Measurements from ENCODE around the gene BGLAP. TPM values are rescaled to one million over a fixed set of nuclear protein-coding genes. Genes with fewer than 3 reads are reported as not detected.

Gene BGLAP
- total and polyA plus RNA-seq, 8 donors: 1.5 to 1.9 TPM; not detected in 6

DNA sequence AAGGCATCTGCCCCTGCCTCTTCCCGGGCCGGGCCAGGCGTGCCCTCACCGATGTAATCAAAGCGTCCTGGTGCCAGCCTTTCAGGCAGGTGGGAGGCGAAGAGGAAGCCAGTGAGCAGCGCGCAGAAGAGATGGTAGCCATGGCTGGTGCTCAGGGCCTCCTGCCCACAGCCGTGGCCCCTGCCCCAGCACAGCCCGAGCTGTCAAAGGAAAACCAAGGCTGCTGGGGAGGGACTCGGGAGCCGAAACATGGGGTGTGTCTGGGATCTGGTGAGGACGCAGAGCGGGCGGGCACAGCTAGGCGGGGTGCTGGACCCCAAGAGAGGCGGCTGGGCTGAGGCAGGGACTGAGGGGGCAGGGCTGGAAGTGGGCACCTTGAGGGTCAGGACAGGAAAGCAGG lies 2.7 kb downstream of the BGLAP start:
- WGBS, 5 donors: 77 to 89% (median 80%) methylated on average over 16 to 17 of the region's 17 CpGs
- intact Hi-C loops (cut with DNase I; ENCODE audit: low total_unique reads): no loop called here
- TF ChIP-seq POLR2AphosphoS5 (IDR thresholded peaks at IDR 0.05): no peak
- no peak for TF ChIP-seq EP300 (IDR thresholded peaks at IDR 0.05)
- no peak for TF ChIP-seq CTCF (IDR thresholded peaks at IDR 0.05)
- TF ChIP-seq POLR2A (IDR thresholded peaks at IDR 0.05): no peak
- H3K4me3 ChIP-seq: no peak overlapping the region
- peaks cover 9 to 42% (median 34%) of the 10 kb centered on the region in 4 donors for H3K36me3 ChIP-seq
- no peaks in the 10 kb centered on the region for H3K9me3 ChIP-seq
- H3K4me1 ChIP-seq: peaks cover 24 to 37% (median 34%) of the 10 kb centered on the region in 4 donors
- DNase-seq: peak in 1 of 2 donors; percentile 14
- peaks cover 0 to 31% (median 9%) of the 10 kb centered on the region in 3 donors for H3K27me3 ChIP-seq
- no peak overlapping the region for H3K27ac ChIP-seq

DNA sequence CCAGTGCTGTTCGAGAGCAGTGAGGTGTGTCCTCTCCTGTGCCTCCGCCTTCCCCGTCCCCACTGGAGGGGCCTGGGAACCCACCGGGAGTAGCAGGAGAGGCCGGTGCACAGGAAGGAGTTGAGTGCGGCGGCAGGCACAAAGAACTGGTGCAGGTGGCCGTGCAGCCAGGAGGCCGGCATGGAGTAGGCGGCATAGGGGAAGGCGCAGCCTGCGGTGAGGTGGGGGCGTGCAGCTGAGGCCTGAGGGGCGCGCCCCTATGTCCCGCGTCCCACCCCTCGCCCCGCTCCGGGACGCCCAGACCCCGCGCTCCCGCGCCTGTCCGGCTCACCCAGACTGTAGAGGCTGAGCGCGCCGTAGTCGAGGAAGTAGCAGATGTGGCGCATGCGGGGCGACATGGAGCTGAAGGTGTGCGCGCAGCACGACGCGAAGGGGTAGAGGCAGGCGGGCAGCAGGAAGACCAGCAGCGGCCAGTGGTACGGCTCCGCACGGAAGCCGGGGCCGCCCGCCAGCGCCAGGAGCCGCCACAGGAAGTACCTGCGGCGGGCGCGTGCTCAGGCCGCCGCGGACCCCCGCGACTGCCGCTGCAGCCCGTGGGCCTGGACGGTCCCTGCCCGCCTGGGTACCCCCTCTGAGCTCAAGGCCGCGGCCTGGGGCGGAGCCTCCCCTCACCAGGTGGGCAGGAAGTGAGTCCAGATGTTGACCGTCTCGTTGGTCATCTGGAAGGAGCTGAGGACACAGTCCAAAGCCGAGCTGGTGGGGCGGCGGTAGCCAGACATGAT lies 3.7 kb downstream of the BGLAP start:
- intact Hi-C loops (cut with DNase I; ENCODE audit: low total_unique reads): no loop called here
- no peaks in the 10 kb centered on the region for H3K9me3 ChIP-seq
- 2 to 9% (median 4%) methylated on average over 32 to 69 of the region's 69 CpGs for WGBS, 5 donors
- no peak for TF ChIP-seq POLR2AphosphoS5 (IDR thresholded peaks at IDR 0.05)
- no peak for TF ChIP-seq CTCF (IDR thresholded peaks at IDR 0.05)
- no peak for TF ChIP-seq POLR2A (IDR thresholded peaks at IDR 0.05)
- TF ChIP-seq EP300 (IDR thresholded peaks at IDR 0.05): no peak
- peak; percentile 42 to 80 for DNase-seq
- H3K27ac ChIP-seq: no peak overlapping the region
- H3K27me3 ChIP-seq: peaks cover 0 to 31% (median 9%) of the 10 kb centered on the region in 3 donors
- peak overlapping the region; percentile 32 to 54 (median 35) for H3K4me3 ChIP-seq
- H3K4me1 ChIP-seq: peaks cover 24 to 37% (median 34%) of the 10 kb centered on the region in 4 donors
- H3K36me3 ChIP-seq: peaks cover 10 to 42% (median 34%) of the 10 kb centered on the region in 4 donors

- Histone ChIP-seq H3K4me3 (peak overlapping the region in 3 of 4 donors; percentile 34 to 54 (median 36)), H3K27me3 (peaks cover 0 to 31% (median 9%) of the 10 kb centered on the region in 3 donors), H3K27ac (no peak overlapping the region), H3K4me1 (peaks cover 24 to 37% (median 34%) of the 10 kb centered on the region in 4 donors), H3K36me3 (peaks cover 17 to 42% (median 34%) of the 10 kb centered on the region in 4 donors), H3K9me3 (no peaks in the 10 kb centered on the region)
- 53 to 65% (median 56%) methylated on average over 10 of the region's 10 CpGs for WGBS, 5 donors
- no peak for TF ChIP-seq POLR2AphosphoS5 (IDR thresholded peaks at IDR 0.05)
- intact Hi-C loops (cut with DNase I; ENCODE audit: low total_unique reads): no loop called here
- peak in 1 of 2 donors; percentile 23 for DNase-seq
Observed at GRCh38 chr1:156246241-156246780, 4.3 kb downstream of the BGLAP start.

- Histone ChIP-seq H3K9me3 (no peaks in the 10 kb centered on the region), H3K4me3 (no peak overlapping the region), H3K27ac (no peak overlapping the region), H3K36me3 (peaks cover 23 to 42% (median 34%) of the 10 kb centered on the region in 4 donors), H3K27me3 (peaks cover 0 to 31% (median 9%) of the 10 kb centered on the region in 3 donors), H3K4me1 (peaks cover 24 to 37% (median 34%) of the 10 kb centered on the region in 4 donors)
- WGBS, 5 donors: 44 to 62% (median 47%) methylated on average over 15 to 16 of the region's 16 CpGs
- intact Hi-C loops (cut with DNase I; ENCODE audit: low total_unique reads): no loop called here
- TF ChIP-seq EP300 (IDR thresholded peaks at IDR 0.05): no peak
- no peak for TF ChIP-seq CTCF (IDR thresholded peaks at IDR 0.05)
- TF ChIP-seq POLR2AphosphoS5 (IDR thresholded peaks at IDR 0.05): no peak
- TF ChIP-seq POLR2A (IDR thresholded peaks at IDR 0.05): no peak
- DNase-seq: peak; percentile 36 to 49
Observed at GRCh38 chr1:156246781-156247459, 4.9 kb downstream of the BGLAP start.

Data from stomach (tissue), 9 donors.